ENCODE data around the gene LYST. TPM values are rescaled to one million over a fixed set of nuclear protein-coding genes. Genes with fewer than 3 reads are reported as not detected.
"Not testable (repeated sequence)": the region's sequence is repeated elsewhere in the genome, so short reads cannot be mapped to it uniquely, and the experiment has no call there.

Gene LYST
- total RNA-seq, 8 experiments from 2014 or later, result 9.1 to 28.5 (median 17.4) TPM

DNA sequence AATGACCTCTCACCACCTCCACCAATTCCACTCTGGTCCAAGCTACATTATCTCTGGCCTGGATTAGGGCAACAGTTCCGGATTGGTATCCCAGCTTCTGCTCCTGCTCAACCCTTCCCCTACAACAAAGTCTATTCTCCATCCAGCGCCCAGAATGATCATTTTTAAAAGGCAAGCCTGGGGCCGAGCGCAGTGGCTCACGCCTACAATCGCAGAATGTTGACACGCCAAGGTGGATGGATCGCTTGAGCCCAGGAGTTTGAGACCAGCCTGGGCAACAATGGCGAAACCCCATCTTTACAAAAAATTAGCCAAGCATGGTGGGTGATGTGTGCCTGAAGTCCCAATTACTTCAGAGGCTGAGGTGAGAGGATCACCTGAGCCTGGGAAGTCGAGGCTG, 2.2 kb downstream of the LYST start:
- peak overlapping the region in 1 of 2 donors; percentile 11 for H3K27ac ChIP-seq
- 84 to 100% (median 93%) methylated on average over 1 to 10 of the region's 10 CpGs; no CpG with 5 or more reads in 1 of the 10 experiments for WGBS, 10 experiments
- ATAC-seq (replicated peaks in 6 of 8), result no peak
- in situ Hi-C loops (cut with MboI; ENCODE audit: low pct_unique_long_range_greater_than_20kb in 2 of 9, low sequenced_read_pairs in 9 of 9, unreplicated experiment in 9 of 9), result loop anchor here in 1 of 9 experiments (25.0 kb wide), 1 partner anchor 98 kb away; no protein-coding TSS in a partner anchor
- H3K4me3 ChIP-seq, result peak overlapping the region in 4 of 5 donors; percentile 75 to 85 (median 76)
- peaks cover 17 to 18% of the 10 kb centered on the region in 2 donors for H3K4me1 ChIP-seq (replicated peaks in 1 of 2)

DNA sequence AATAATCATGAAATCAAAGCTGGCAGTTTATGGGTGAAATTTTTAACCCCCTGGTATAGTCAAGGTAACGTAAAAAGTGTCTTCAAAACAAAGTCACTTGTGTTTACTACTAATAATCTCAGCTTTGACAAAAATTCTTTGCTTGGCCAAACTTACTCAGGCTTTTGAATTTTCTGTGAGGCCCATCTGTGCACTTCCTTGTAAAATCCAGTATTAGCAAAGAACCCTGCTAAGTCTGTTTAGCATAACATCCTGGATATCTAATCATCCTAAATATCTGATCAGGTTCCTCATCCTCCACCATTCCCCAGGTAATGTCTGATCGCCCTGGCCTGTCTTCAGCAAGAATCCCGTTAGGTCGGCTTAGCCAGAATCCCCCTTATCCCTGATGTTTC, 3.0 kb downstream of the LYST start:
- Histone ChIP-seq H3K27ac (no peak overlapping the region), H3K4me1 (replicated peaks in 1 of 2) (peaks cover 17 to 18% of the 10 kb centered on the region in 2 donors), H3K4me3 (no peak overlapping the region)
- no peak for ATAC-seq (replicated peaks in 6 of 8)
- in situ Hi-C loops (cut with MboI; ENCODE audit: low pct_unique_long_range_greater_than_20kb in 2 of 9, low sequenced_read_pairs in 9 of 9, unreplicated experiment in 9 of 9), result loop anchor here in 1 of 9 experiments (25.0 kb wide), 1 partner anchor 99 kb away; no protein-coding TSS in a partner anchor
- 89 to 100% (median 96%) methylated on average over 1 to 4 of the region's 4 CpGs for WGBS, 10 experiments

GRCh38 chr1:235861857-235862256, 4.8 kb downstream of the LYST start:
- H3K4me3 ChIP-seq, result no peak overlapping the region
- peaks cover 11% of the 10 kb centered on the region in 2 donors for H3K4me1 ChIP-seq (replicated peaks in 1 of 2)
- ATAC-seq (replicated peaks in 6 of 8), result no peak
- H3K27ac ChIP-seq, result no peak overlapping the region
- in situ Hi-C loops (cut with MboI; ENCODE audit: low pct_unique_long_range_greater_than_20kb in 2 of 9, low sequenced_read_pairs in 9 of 9, unreplicated experiment in 9 of 9), result loop anchor here in 1 of 9 experiments (25.0 kb wide), 1 partner anchor 100 kb away; no protein-coding TSS in a partner anchor

GRCh38 chr1:235860829-235861228, 5.9 kb downstream of the LYST start:
- in situ Hi-C loops (cut with MboI; ENCODE audit: low pct_unique_long_range_greater_than_20kb in 2 of 9, low sequenced_read_pairs in 9 of 9, unreplicated experiment in 9 of 9), result loop anchor here in 1 of 9 experiments (25.0 kb wide), 1 partner anchor 101 kb away; no protein-coding TSS in a partner anchor
- WGBS, 10 experiments, result 29 to 92% (median 47%) methylated on average over 1 of the region's 1 CpG
- no peak overlapping the region for H3K4me3 ChIP-seq
- H3K4me1 ChIP-seq (replicated peaks in 1 of 2), result peaks cover 11% of the 10 kb centered on the region in 2 donors
- H3K27ac ChIP-seq, result no peak overlapping the region
- no peak for ATAC-seq (replicated peaks in 6 of 8)

GRCh38 chr1:235859789-235860188, 6.9 kb downstream of the LYST start:
- no peak overlapping the region for H3K4me3 ChIP-seq
- in situ Hi-C loops (cut with MboI; ENCODE audit: low pct_unique_long_range_greater_than_20kb in 2 of 9, low sequenced_read_pairs in 9 of 9, unreplicated experiment in 9 of 9), result loop anchor here in 1 of 9 experiments (25.0 kb wide), 1 partner anchor 103 kb away; no protein-coding TSS in a partner anchor
- no peak overlapping the region for H3K27ac ChIP-seq
- no peak for ATAC-seq (replicated peaks in 6 of 8)
- WGBS, 10 experiments, result 60 to 100% (median 88%) methylated on average over 1 of the region's 1 CpG; no CpG with 5 or more reads in 3 of the 10 experiments
- peaks cover 6% of the 10 kb centered on the region in 2 donors for H3K4me1 ChIP-seq (replicated peaks in 1 of 2)

DNA sequence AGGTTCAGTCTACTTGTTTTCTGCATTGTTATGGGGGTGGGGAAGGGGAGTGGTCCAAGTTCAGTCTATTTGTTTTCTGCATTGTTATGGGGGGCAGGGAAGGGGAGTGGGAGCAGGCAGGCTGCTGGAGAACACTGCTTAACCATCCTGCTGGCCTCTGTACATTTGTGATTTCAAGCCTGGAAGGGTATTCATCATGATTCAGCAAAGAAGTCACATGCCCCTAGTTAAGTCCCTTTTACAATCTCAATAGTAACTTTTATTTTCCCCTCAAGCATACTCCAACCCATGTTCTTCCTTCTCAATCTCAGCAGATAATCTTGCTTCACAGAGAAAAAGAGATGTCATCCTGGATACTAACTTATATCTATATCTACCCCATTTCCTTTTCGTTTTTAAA, 7.9 kb downstream of the LYST start:
- in situ Hi-C loops (cut with MboI; ENCODE audit: low pct_unique_long_range_greater_than_20kb in 2 of 9, low sequenced_read_pairs in 9 of 9, unreplicated experiment in 9 of 9), result loop anchor here in 1 of 9 experiments (25.0 kb wide), 1 partner anchor 104 kb away; no protein-coding TSS in a partner anchor
- 57 to 100% (median 91%) methylated on average over 1 of the region's 1 CpG for WGBS, 10 experiments
- H3K27ac ChIP-seq, result no peak overlapping the region
- H3K4me1 ChIP-seq (replicated peaks in 1 of 2), result no peaks in the 10 kb centered on the region
- ATAC-seq (replicated peaks in 6 of 8), result peak in 6 of 8 experiments; percentile 37 to 95 (median 66)
- H3K4me3 ChIP-seq, result no peak overlapping the region

GRCh38 chr1:235857756-235858155, 8.9 kb downstream of the LYST start:
- Histone ChIP-seq H3K27ac (no peak overlapping the region), H3K4me3 (no peak overlapping the region), H3K4me1 (replicated peaks in 1 of 2) (no peaks in the 10 kb centered on the region)
- in situ Hi-C loops (cut with MboI; ENCODE audit: low pct_unique_long_range_greater_than_20kb in 2 of 9, low sequenced_read_pairs in 9 of 9, unreplicated experiment in 9 of 9), result loop anchor here in 1 of 9 experiments (25.0 kb wide), 1 partner anchor 105 kb away; no protein-coding TSS in a partner anchor
- 0 to 93% (median 71%) methylated on average over 1 to 2 of the region's 2 CpGs; no CpG with 5 or more reads in 2 of the 10 experiments for WGBS, 10 experiments
- ATAC-seq (replicated peaks in 6 of 8), result no peak

GRCh38 chr1:235855811-235856429, 10.8 kb downstream of the LYST start:
- Histone ChIP-seq H3K4me1 (replicated peaks in 1 of 2) (no peaks in the 10 kb centered on the region), H3K27ac (no peak overlapping the region), H3K4me3 (no peak overlapping the region)
- in situ Hi-C loops (cut with MboI; ENCODE audit: low pct_unique_long_range_greater_than_20kb in 2 of 9, low sequenced_read_pairs in 9 of 9, unreplicated experiment in 9 of 9), result loop anchor here in 1 of 9 experiments (25.0 kb wide), 1 partner anchor 106 kb away; no protein-coding TSS in a partner anchor
- 43 to 100% (median 83%) methylated on average over 1 of the region's 1 CpG; no CpG with 5 or more reads in 1 of the 10 experiments for WGBS, 10 experiments
- ATAC-seq (replicated peaks in 6 of 8), result no peak

DNA sequence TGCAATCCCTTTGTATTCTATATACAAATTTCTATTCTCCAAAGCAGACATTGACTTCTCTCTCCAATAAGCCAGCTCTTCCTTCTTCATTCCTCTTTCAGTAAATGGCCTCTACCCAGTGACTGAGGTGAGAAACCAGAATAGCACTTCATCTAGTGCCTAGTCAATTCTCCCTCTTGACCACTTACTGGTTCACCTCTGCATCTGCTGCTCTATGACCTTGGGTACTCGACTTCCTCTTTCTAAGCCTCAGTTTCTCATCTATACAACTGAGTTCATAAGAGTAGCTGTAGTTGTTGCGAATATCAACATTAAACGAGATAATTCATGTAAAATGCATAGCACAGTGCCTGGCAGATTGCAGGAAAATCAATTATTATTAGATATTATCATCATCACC, 12.4 kb downstream of the LYST start:
- Histone ChIP-seq H3K4me1 (replicated peaks in 1 of 2) (no peaks in the 10 kb centered on the region), H3K4me3 (no peak overlapping the region), H3K27ac (no peak overlapping the region)
- ATAC-seq (replicated peaks in 6 of 8), result no peak
- WGBS, 10 experiments, result 65 to 100% (median 80%) methylated on average over 1 to 3 of the region's 3 CpGs; no CpG with 5 or more reads in 1 of the 10 experiments
- in situ Hi-C loops (cut with MboI; ENCODE audit: low pct_unique_long_range_greater_than_20kb in 2 of 9, low sequenced_read_pairs in 9 of 9, unreplicated experiment in 9 of 9), result loop anchor here in 1 of 9 experiments (25.0 kb wide), 1 partner anchor 108 kb away; no protein-coding TSS in a partner anchor

DNA sequence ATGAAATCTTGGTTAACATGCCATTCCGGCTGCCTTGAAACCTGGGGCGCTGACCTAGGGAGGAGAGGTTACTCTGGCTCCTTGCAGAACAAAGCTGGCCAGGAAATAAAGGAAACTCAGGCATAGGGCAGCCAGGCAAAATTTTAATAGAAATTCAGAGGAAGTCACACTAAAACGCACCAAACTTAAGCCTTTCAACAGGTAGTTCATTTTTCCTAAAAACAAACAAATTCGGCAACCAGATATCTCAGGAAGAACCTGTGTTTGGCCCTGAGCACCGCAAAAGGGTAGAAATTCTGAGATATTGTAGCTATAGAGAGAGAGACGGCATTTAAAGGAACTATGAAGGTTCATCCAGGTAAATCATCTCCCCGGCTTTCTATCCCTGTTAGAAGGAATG, 13.1 kb downstream of the LYST start:
- H3K27ac ChIP-seq, result no peak overlapping the region
- in situ Hi-C loops (cut with MboI; ENCODE audit: low pct_unique_long_range_greater_than_20kb in 2 of 9, low sequenced_read_pairs in 9 of 9, unreplicated experiment in 9 of 9), result loop anchor here in 1 of 9 experiments (25.0 kb wide), 1 partner anchor 109 kb away; no protein-coding TSS in a partner anchor
- no peak overlapping the region for H3K4me3 ChIP-seq
- no peaks in the 10 kb centered on the region for H3K4me1 ChIP-seq (replicated peaks in 1 of 2)
- no peak for ATAC-seq (replicated peaks in 6 of 8)
- WGBS, 10 experiments, result 64 to 100% (median 85%) methylated on average over 2 to 7 of the region's 7 CpGs; no CpG with 5 or more reads in 1 of the 10 experiments

GRCh38 chr1:235852887-235853286, 13.8 kb downstream of the LYST start:
- H3K4me1 ChIP-seq (replicated peaks in 1 of 2), result no peaks in the 10 kb centered on the region
- ATAC-seq (replicated peaks in 6 of 8), result no peak
- no peak overlapping the region for H3K27ac ChIP-seq
- in situ Hi-C loops (cut with MboI; ENCODE audit: low pct_unique_long_range_greater_than_20kb in 2 of 9, low sequenced_read_pairs in 9 of 9, unreplicated experiment in 9 of 9), result loop anchor here in 1 of 9 experiments (25.0 kb wide), 1 partner anchor 109 kb away; no protein-coding TSS in a partner anchor
- WGBS, 10 experiments, result 65 to 100% (median 81%) methylated on average over 1 to 3 of the region's 3 CpGs; no CpG with 5 or more reads in 3 of the 10 experiments
- H3K4me3 ChIP-seq, result no peak overlapping the region

DNA sequence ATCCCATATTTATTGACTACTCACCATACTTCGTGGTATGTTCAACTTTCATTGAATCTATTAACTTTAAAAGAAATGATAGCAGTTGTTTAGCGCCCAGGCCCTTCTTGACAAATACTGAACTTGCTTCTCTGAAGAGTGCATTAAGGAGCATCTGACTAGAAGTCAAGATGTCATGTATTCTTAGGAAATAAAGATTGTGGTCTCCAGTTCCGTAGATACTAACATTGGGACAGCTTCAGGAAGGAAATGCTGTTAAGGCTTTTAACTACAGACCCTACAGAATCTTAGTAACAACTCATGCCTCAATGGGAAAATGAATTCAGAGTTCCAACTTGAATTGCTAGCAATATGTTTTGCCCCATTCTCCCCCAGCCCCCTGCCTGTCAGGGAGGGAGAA, 14.8 kb downstream of the LYST start:
- WGBS, 10 experiments, result 74 to 100% (median 96%) methylated on average over 1 to 3 of the region's 3 CpGs
- Histone ChIP-seq H3K27ac (no peak overlapping the region), H3K4me3 (no peak overlapping the region), H3K4me1 (replicated peaks in 1 of 2) (no peaks in the 10 kb centered on the region)
- ATAC-seq (replicated peaks in 6 of 8), result no peak
- in situ Hi-C loops (cut with MboI; ENCODE audit: low pct_unique_long_range_greater_than_20kb in 2 of 9, low sequenced_read_pairs in 9 of 9, unreplicated experiment in 9 of 9), result loop anchor here in 1 of 9 experiments (25.0 kb wide), 1 partner anchor 110 kb away; no protein-coding TSS in a partner anchor

GRCh38 chr1:235848251-235848650, 18.5 kb downstream of the LYST start:
- H3K4me3 ChIP-seq; H3K4me1 ChIP-seq (replicated peaks in 1 of 2); ATAC-seq (replicated peaks in 6 of 8); H3K27ac ChIP-seq; in situ Hi-C loops (cut with MboI; ENCODE audit: low pct_unique_long_range_greater_than_20kb in 2 of 9, low sequenced_read_pairs in 9 of 9, unreplicated experiment in 9 of 9): not testable (repeated sequence)
- WGBS, 10 experiments, result 80 to 100% (median 87%) methylated on average over 1 to 3 of the region's 3 CpGs
